ENCODE measurements around the gene USP31.

USP31 gene

GRCh38 chr16:23092072-23092800 lies 57.0 kb downstream of the USP31 start:
- DNase-seq: no peak

GRCh38 chr16:23089111-23089510 lies 60.1 kb downstream of the USP31 start:
- no peak for DNase-seq

- DNase-seq: no peak
Measured at GRCh38 chr16:23088018-23088417, 61.2 kb downstream of the USP31 start.

- DNase-seq: no peak
Measured at GRCh38 chr16:23085949-23086348, 63.3 kb downstream of the USP31 start.

- DNase-seq: no peak
Measured at GRCh38 chr16:23082161-23082788, 67.0 kb downstream of the USP31 start.

GRCh38 chr16:23081675-23082119 lies 67.6 kb downstream of the USP31 start:
- no peak for DNase-seq

GRCh38 chr16:23080747-23081146 lies 68.5 kb downstream of the USP31 start:
- no peak for DNase-seq

GRCh38 chr16:23080329-23080728 lies 68.9 kb downstream of the USP31 start:
- DNase-seq: no peak

GRCh38 chr16:23079675-23080301 lies 69.5 kb downstream of the USP31 start:
- peak; percentile 46 for DNase-seq

- no peak for DNase-seq
Measured at GRCh38 chr16:23074423-23074822, 74.8 kb downstream of the USP31 start.

GRCh38 chr16:23072769-23073549 lies 76.3 kb downstream of the USP31 start:
- DNase-seq: no peak

- no peak for DNase-seq
Measured at GRCh38 chr16:23072084-23072599, 77.1 kb downstream of the USP31 start.

GRCh38 chr16:23071196-23072083 lies 77.8 kb downstream of the USP31 start:
- no peak for DNase-seq

- no peak for DNase-seq
Measured at GRCh38 chr16:23069844-23070243, 79.4 kb downstream of the USP31 start.

GRCh38 chr16:23068079-23068736 lies 81.0 kb downstream of the USP31 start:
- no peak for DNase-seq

GRCh38 chr16:23066676-23067075 lies 82.6 kb downstream of the USP31 start:
- DNase-seq: no peak

- DNase-seq: no peak
Measured at GRCh38 chr16:23064639-23065038, 84.6 kb downstream of the USP31 start.

- DNase-seq: no peak
Measured at GRCh38 chr16:23062524-23062923, 86.7 kb downstream of the USP31 start.

GRCh38 chr16:23061669-23062068 lies 87.6 kb downstream of the USP31 start:
- no peak for DNase-seq

- peak; percentile 67 for DNase-seq
Measured at GRCh38 chr16:23060458-23061320, 88.6 kb downstream of the USP31 start.
